NCI-H146 (cell line): ENCODE results near the gene NDUFV3.
A peak's percentile ranks its signal among the peaks of the same experiment; 100 is the strongest.
"Not testable (repeated sequence)": the region's sequence is repeated elsewhere in the genome, so short reads cannot be mapped to it uniquely, and the experiment has no call there.

Experiments
- DNase-seq: peaks from one replicate; lab custom pipeline; 2025; lab: John Stamatoyannopoulos, UW

The NDUFV3 gene

DNA sequence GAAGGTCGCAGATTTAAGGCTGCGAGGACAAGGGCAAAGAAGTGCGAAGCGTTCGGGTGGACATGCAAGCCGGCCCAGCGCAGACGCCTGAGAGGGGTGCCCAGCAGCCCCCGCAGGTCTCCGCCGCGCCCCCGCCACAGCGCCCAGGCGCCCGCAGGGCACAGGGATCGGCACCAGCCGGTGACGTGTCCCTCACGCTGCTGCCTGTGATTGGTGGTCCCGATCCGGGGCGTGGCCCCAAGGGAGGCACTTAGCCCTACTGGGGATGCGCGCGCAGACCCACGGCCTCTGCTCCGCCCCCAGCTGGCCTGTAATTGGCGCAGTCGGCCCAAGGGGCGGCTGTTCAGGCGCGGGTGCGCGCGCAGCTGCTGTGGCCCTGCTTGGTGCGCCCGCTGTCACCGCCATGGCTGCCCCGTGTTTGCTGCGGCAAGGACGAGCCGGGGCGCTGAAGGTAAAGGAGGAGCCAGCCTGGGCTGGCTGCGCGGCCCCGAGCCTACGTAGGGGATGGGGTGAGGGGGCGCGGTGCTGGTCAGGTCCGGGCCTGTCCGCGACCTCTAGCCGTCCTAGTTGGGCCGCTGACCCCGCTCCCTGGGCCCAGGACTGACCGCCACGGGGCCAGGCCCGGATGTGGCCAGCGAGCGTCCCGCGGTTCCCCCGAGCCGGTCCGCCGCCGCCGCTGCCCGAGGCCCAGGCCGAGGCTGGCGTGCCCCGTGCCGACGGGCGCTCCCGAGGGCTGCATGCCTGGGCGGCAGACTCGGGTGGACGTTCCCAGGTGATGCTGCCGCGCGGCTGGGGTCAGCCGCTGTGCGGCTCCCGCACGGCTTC, at the start of gene NDUFV3:
Gene NDUFV3 (plus strand): TSS at position 379 of the 825 bp plus-strand sequence. CDS start 25 bp downstream, at position 404.
- peak; percentile 97 for DNase-seq

GRCh38 chr21:42844411-42845113, 48.5 kb upstream of the NDUFV3 start:
- DNase-seq, result no peak

DNA sequence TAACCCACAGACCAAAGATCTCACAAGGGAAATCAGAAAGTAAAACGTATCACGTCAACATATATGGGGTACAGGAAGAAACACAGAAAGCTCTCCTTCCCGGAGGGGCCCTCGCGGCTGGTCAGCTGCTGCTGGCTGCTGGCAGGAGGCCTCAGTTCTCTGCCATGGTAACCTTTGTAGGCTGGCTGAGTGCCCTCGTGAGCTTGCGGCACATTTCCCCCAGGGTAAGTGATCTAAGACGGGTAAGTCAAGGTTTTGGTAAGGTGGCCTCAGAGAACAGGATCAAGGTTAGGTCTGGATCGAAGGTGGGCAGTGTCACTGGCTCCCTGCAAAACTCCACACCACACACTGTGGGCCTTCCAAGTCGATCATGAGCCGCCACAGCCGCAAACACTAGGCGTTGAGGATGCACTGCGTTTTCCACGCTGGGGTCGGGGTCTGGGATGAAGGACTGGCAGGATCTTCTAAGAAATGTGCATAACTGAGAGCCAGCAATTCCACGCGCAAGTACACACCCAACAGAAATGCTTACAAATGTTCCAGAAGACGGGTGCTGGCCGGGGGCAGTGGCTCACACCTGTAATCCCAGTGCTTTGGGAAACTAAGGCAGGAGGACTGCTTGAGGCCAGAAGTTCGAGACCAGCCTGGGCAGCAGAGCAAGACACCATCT, 47.7 kb upstream of the NDUFV3 start:
- no peak for DNase-seq

- no peak for DNase-seq
Measured at GRCh38 chr21:42846221-42846620, 46.9 kb upstream of the NDUFV3 start.

- DNase-seq, result no peak
Measured at GRCh38 chr21:42847051-42847707, 45.9 kb upstream of the NDUFV3 start.

- no peak for DNase-seq
Measured at GRCh38 chr21:42847726-42848125, 45.4 kb upstream of the NDUFV3 start.

- not testable (repeated sequence) for DNase-seq
Measured at GRCh38 chr21:42848144-42848931, 44.8 kb upstream of the NDUFV3 start.

DNA sequence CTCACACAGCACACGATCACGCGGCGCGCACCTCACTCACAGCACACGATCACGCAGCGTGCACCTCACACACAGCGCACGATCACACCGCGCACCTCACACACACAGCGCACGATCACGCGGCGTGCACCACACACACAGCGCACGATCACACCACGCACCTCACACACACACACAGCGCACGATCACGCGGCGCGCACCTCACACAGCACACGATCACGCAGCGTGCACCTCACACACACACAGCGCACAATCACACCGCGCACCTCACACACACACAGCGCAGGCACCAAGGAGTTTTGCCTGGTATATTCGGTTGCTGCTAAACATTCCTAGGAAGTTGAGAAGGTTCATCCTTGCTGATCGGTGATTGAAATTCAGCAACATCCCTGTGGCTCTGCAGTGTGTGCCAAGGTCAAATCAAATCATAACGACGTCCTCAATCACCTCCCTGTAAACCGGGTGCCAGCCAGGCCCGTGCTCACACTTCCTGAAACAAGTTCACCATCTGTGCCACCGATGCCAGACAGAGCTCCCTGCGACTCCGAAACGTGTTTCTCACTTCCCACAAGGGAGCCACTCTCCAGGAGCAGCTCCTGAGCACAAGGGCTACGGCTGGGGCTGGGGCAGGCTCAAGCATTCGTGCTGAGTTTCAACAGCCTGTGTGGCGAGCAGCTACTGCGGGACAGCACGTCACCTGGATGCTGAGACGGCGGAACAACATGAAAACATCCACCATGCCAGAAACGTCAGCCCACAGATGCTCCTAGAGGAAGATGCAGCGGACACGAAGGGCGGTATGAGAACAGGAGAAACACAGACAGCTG, 44.0 kb upstream of the NDUFV3 start:
- DNase-seq, result no peak

- no peak for DNase-seq
Measured at GRCh38 chr21:42849759-42850412, 43.2 kb upstream of the NDUFV3 start.

- DNase-seq, result no peak
Measured at GRCh38 chr21:42850463-42850862, 42.6 kb upstream of the NDUFV3 start.

GRCh38 chr21:42850866-42851391, 42.2 kb upstream of the NDUFV3 start:
- DNase-seq, result no peak

DNA sequence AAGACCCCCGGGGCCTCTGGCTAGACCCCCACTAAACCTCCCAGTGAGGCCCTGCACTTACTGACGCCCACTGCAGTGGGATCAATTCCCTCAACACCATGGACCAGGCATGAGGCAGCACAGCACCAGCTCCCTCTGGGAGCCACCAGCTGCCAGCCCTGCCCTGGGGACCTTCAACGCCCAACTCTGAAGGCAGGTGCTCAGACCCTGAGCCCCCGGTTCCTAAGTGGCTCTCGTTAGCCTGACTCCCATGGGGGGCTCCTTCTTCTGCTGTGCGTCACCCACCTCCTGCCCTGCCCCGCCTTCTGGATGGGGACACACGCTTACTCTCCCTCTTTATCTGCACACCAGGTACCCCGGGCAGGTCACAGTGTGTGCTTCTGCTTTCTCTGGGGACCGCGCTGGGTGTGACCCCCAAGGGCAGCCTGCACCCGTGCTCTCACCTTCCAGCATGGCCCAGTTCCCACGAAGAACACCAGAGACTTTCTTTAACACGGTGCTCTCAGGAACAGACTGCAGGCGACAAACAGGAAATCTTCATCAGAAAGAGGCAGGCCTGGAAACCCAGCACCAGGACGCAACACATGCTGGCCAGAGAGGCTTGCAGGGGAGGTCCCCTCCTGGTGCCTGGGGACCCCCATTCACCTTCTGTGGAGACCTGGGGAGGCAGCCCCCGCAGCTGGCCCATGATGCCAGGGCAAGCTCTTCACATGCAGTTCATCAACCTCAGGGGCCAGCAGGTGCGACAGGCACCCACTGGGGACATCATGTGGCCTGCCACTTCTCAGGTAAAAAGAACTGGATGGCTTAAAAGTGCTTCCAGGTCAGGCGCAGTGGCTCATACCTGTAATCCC, 41.1 kb upstream of the NDUFV3 start:
- no peak for DNase-seq

DNA sequence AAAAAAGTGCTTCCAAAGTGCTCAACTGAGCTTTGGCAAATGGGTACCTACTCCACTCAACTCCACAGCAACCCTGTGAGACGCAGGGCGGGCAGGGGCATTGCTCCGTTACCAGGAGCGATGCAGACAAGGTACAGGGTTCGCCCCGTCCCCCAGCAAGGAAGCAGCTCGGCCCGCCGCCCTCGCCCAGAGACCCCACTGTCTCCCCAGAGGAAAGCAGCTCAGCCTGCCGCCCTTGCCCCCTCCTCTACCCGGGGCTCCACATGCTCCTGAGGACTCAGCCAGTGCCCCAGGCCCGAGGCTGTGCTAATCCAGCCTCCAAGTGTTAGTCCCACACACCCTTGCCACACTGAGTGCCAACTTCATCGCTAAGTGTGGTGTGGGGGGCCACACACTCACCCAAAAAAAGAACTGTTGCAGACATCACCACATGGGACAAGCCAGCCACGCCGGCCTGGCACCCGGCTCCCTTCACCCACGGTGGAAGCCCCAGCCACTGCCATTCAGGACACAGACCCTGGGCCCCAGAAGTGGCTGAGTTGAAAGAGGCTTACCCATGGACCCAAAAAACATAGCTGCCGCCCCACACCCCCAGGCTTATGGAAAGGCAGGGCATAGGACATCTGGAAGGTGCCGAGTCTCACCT, 40.1 kb upstream of the NDUFV3 start:
- no peak for DNase-seq

DNA sequence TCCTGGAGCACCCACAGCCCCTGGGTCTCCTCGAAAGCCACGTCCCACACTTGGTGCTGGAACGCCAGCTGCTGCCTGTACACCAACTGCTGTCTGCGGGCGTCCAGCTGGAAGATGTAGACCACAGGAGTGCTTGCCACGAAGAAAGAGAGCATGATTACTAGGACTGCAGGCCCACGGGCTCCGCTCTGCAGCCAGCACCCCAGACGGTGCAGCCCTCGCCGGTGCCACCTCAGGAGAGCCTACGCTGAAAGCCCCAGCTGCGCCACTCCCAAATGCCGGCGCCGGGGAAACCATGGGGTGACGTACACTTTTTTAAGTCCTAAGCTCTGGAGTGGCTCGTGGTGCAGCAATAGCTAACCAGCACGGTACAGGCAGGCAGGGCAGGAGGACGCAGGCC, 39.5 kb upstream of the NDUFV3 start:
- DNase-seq, result no peak

- no peak for DNase-seq
Measured at GRCh38 chr21:42854246-42855010, 38.7 kb upstream of the NDUFV3 start.

DNA sequence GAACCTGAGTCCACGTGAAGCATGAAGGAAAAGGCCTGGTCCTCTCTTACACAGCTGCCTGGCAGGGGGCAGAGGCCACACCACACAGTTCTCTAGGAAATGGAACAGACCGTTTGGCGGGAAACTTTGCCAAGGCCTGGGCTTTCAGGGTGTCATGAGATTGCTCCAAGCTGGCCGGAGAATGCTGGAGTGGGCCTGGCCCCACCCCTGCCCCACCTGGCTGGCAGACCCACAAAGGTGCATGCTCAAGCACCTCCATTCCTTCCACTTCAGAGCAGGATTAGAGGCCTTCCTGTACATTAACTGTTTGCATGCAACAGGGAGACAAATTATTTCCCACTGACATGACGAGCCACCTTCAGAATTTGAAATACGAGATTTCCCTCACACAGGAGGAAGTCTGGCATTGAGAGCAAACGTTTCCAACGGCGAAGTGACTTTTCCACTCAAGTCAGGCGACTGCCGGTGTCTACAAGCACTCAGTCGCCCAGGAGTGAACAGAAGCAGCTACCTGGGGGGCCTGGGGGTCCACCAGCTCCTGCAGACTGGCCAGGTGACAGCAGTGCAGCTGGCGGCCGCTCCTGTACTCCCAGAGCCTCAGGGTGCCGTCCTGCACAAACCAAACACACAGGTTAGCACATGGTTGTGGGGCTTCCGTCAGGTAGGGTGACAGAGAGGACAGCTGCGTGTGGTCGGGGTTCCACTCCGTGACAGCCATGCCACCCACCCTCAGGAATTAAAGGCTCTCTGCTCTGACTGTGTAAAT, 37.8 kb upstream of the NDUFV3 start:
- no peak for DNase-seq

DNA sequence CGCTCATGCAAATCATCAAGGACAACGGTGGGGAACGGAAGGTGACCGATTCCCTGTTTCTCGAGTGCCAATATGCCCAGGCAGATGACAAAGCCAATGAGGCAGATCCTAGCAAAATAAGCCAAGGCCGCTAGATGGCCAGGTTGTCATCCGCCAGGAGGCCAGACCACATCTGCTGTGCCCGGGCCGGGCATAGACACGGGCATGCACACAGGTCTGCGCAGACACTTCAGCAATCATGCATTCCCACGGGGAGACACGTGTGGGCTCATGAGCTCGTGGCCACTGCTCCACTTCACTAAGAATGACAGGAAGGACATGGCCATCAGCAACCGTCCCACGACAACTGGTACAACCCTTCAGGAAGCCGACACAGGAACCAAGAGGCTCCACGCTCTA, 37.2 kb upstream of the NDUFV3 start:
- no peak for DNase-seq
